Progenitor cell of endocrine pancreas (in vitro differentiated cells): ENCODE data around the gene KRTAP9-7. TPM values are rescaled to one million over a fixed set of nuclear protein-coding genes. Genes with fewer than 3 reads are reported as not detected.

ENCODE experiments used
- DNase-seq: peaks from one replicate; pipeline ENCODE4 v3.0.0; 2021; ENCODE audit warnings: low spot score; ENCODE audit not compliant: unreplicated experiment
- H3K27ac Mint-ChIP-seq: 2 replicates; pipeline ENCODE4 v1.8.0; 2021; ENCODE audit warnings: mild to moderate bottlenecking, moderate library complexity, mixed read lengths
- H3K27me3 Mint-ChIP-seq: 2 replicates; pipeline ENCODE4 v1.8.0; 2021; ENCODE audit warnings: mixed read lengths
- H3K36me3 Mint-ChIP-seq: 2 replicates; pipeline ENCODE4 v1.8.0; 2022; ENCODE audit warnings: mixed read lengths; ENCODE audit not compliant: insufficient read depth
- H3K4me1 Mint-ChIP-seq: 2 replicates; pipeline ENCODE4 v1.8.0; 2021; ENCODE audit warnings: low read depth, mixed read lengths
- H3K4me3 Mint-ChIP-seq: 2 replicates; pipeline ENCODE4 v1.8.0; 2021; ENCODE audit warnings: low read depth, mild to moderate bottlenecking, moderate library complexity, mixed read lengths
- H3K9me3 Mint-ChIP-seq: 2 replicates; pipeline ENCODE4 v1.8.0; 2021; ENCODE audit warnings: low read depth, mixed read lengths
- CTCF ChIP-seq: fragments of 200-600 bp; sonication (generic); IDR thresholded peaks from one replicate; pipeline ENCODE4 v1.5.0; 2021; ENCODE audit warnings: antibody characterized with exemption, mild to moderate bottlenecking; ENCODE audit not compliant: unreplicated experiment
- total RNA-seq: library from RNA; stranded (reverse); gene quantifications from 2 replicates; pipeline ENCODE4 v1.2.1, GENCODE V29; 2021

The KRTAP9-7 gene
- total RNA-seq, 1 donor from 2014 or later: not detected

GRCh38 chr17:41278176-41278955, 2.9 kb downstream of the KRTAP9-7 start:
- no peak for TF ChIP-seq CTCF
- Mint-ChIP-seq H3K9me3 (no peaks in the 10 kb centered on the region), H3K4me3 (no peak overlapping the region), H3K4me1 (no peaks in the 10 kb centered on the region), H3K27ac (no peak overlapping the region), H3K36me3 (no peaks in the 10 kb centered on the region), H3K27me3 (peaks cover 15% of the 10 kb centered on the region)
- DNase-seq: no peak

GRCh38 chr17:41284043-41284442, 8.5 kb downstream of the KRTAP9-7 start:
- Mint-ChIP-seq H3K4me1 (peaks cover 4% of the 10 kb centered on the region), H3K9me3 (no peaks in the 10 kb centered on the region), H3K27ac (no peak overlapping the region), H3K36me3 (no peaks in the 10 kb centered on the region), H3K4me3 (no peak overlapping the region), H3K27me3 (peaks cover 1% of the 10 kb centered on the region)
- no peak for TF ChIP-seq CTCF
- no peak for DNase-seq

GRCh38 chr17:41284546-41284945, 9.0 kb downstream of the KRTAP9-7 start:
- H3K4me1 Mint-ChIP-seq: peaks cover 4% of the 10 kb centered on the region
- DNase-seq: no peak
- H3K27ac Mint-ChIP-seq: no peak overlapping the region
- no peak overlapping the region for H3K4me3 Mint-ChIP-seq
- no peak for TF ChIP-seq CTCF
- no peaks in the 10 kb centered on the region for H3K27me3 Mint-ChIP-seq
- no peaks in the 10 kb centered on the region for H3K36me3 Mint-ChIP-seq
- no peaks in the 10 kb centered on the region for H3K9me3 Mint-ChIP-seq

- Mint-ChIP-seq H3K27ac (no peak overlapping the region), H3K36me3 (no peaks in the 10 kb centered on the region), H3K9me3 (no peaks in the 10 kb centered on the region), H3K4me3 (no peak overlapping the region), H3K4me1 (peaks cover 4% of the 10 kb centered on the region), H3K27me3 (no peaks in the 10 kb centered on the region)
- DNase-seq: no peak
- TF ChIP-seq CTCF: no peak
These were observed 11.6 kb downstream of the KRTAP9-7 start for GRCh38 chr17:41287050-41287449.

GRCh38 chr17:41294016-41294415, 18.5 kb downstream of the KRTAP9-7 start:
- H3K27ac Mint-ChIP-seq: no peak overlapping the region
- H3K9me3 Mint-ChIP-seq: no peaks in the 10 kb centered on the region
- H3K27me3 Mint-ChIP-seq: no peaks in the 10 kb centered on the region

More at GRCh38 chr17:41294016-41294415, 18.5 kb downstream of the KRTAP9-7 start:
- no peaks in the 10 kb centered on the region for H3K36me3 Mint-ChIP-seq
- H3K4me3 Mint-ChIP-seq: no peak overlapping the region
- TF ChIP-seq CTCF: no peak
- no peak for DNase-seq
- H3K4me1 Mint-ChIP-seq: no peaks in the 10 kb centered on the region
